ENCODE measurements around the gene HSD3B1. TPM values are rescaled to one million over a fixed set of nuclear protein-coding genes. Genes with fewer than 3 reads are reported as not detected.

The HSD3B1 gene
- polyA plus RNA-seq, 2 of the 4 experiments (the other 2 are of a cell fraction) = not detected

- POLR2A ChIA-PET = no interaction called here
- FAIRE-seq (no peak), ATAC-seq (no peak), DNase-seq (ENCODE audit: low read depth in 1 of 2, low spot score in 1 of 2) (no peak)
- H3K4me3 ChIP-seq = no peak overlapping the region
- CTCF ChIA-PET = interaction anchor here (1.6 kb wide), 1 partner anchor 65 kb away, joined by 5 read pairs; no protein-coding TSS in a partner anchor
- WGBS (ENCODE audit: missing lambda C conversion rate) = 0% methylated on average over 1 of the region's 1 CpG
- no peaks in the 10 kb centered on the region for H3K9me3 ChIP-seq
- no peak overlapping the region for H3K4me2 ChIP-seq
- no peak overlapping the region for H3K27ac ChIP-seq
- TF ChIP-seq FOSB (CRISPR knock-in tag; IDR thresholded peaks at IDR 0.05) (no peak), MYC (IDR thresholded peaks at IDR 0.05; ENCODE audit: borderline replicate concordance, low read length) (no peak), FOSL2 (IDR thresholded peaks at IDR 0.05) (no peak), FOSL2 (CRISPR knock-in tag; IDR thresholded peaks at IDR 0.05) (no peak), CBX2 (IDR thresholded peaks at IDR 0.05; ENCODE audit: borderline replicate concordance, low read depth) (no peak)
- peaks cover 5% of the 10 kb centered on the region; the same call in 1 of the 3 replicates for H3K4me1 ChIP-seq
Measured at GRCh38 chr1:119546641-119547040, 39.6 kb downstream of the HSD3B1 start.

DNA sequence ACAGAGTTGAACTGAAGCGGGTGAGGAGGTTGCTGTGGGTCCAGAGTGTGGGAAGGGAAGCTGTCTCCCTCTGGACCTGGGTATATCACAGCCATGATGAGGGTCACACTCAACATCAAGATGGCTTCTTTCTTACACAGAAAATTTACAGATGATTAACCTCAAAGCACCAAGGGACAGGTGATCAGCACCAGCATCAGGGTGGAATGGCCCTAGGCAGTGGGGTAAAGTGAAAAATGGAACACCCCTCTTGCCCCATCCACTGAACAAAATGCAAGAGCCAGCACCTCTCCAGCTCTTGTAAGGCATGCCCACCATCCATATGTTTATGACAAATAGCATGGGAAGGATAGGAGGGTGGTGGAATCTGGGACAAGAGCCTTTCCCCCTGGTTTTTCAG is 40.3 kb downstream of the HSD3B1 start:
- ChIA-PET CTCF (interaction anchor here (1.2 to 1.6 kb wide), 2 partner anchors 64 to 128 kb away, joined by 3 to 5 read pairs; no protein-coding TSS in a partner anchor), POLR2A (no interaction called here)
- Histone ChIP-seq H3K27ac (no peak overlapping the region), H3K9me3 (no peaks in the 10 kb centered on the region), H3K4me2 (no peak overlapping the region), H3K4me3 (no peak overlapping the region), H3K4me1 (no peaks in the 10 kb centered on the region)
- no peak for FAIRE-seq
- no peak for DNase-seq (ENCODE audit: low read depth in 1 of 2, low spot score in 1 of 2)
- WGBS (ENCODE audit: missing lambda C conversion rate) = 42% methylated on average over 1 of the region's 1 CpG
- ATAC-seq = no peak
- TF ChIP-seq, protein P1, sequence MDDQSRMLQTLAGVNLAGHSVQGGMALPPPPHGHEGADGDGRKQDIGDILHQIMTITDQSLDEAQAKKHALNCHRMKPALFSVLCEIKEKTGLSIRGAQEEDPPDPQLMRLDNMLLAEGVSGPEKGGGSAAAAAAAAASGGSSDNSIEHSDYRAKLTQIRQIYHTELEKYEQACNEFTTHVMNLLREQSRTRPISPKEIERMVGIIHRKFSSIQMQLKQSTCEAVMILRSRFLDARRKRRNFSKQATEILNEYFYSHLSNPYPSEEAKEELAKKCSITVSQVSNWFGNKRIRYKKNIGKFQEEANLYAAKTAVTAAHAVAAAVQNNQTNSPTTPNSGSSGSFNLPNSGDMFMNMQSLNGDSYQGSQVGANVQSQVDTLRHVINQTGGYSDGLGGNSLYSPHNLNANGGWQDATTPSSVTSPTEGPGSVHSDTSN (IDR thresholded peaks at IDR 0.05) = no peak
- TF ChIP-seq HOXB5 (CRISPR knock-in tag; IDR thresholded peaks at IDR 0.05) = no peak
- TF ChIP-seq CHD4 (IDR thresholded peaks at IDR 0.05; ENCODE audit: borderline replicate concordance) = no peak
- no peak for TF ChIP-seq SMC3 (IDR thresholded peaks at IDR 0.05)
- TF ChIP-seq KDM5A (IDR thresholded peaks at IDR 0.05) = no peak
- TF ChIP-seq SREBF2 (IDR thresholded peaks at IDR 0.05) = no peak
- TF ChIP-seq USF2 (IDR thresholded peaks at IDR 0.05) = no peak
- no peak for TF ChIP-seq ZC3H11A (IDR thresholded peaks at IDR 0.05)
- TF ChIP-seq FOSL2 (IDR thresholded peaks at IDR 0.05) = no peak
- no peak for TF ChIP-seq FOSL2 (CRISPR knock-in tag; IDR thresholded peaks at IDR 0.05)
- no peak for TF ChIP-seq KDM1A (IDR thresholded peaks at IDR 0.05; ENCODE audit: low read depth)
- TF ChIP-seq CHD2 (IDR thresholded peaks at IDR 0.05; ENCODE audit: low read length, partially characterized antibody) = no peak

GRCh38 chr1:119547805-119548204 is 40.8 kb downstream of the HSD3B1 start:
- H3K4me1 ChIP-seq = no peaks in the 10 kb centered on the region
- no peak overlapping the region for H3K4me2 ChIP-seq
- no peak for DNase-seq (ENCODE audit: low read depth in 1 of 2, low spot score in 1 of 2)
- no peak for FAIRE-seq
- ChIA-PET CTCF (interaction anchor here (1.2 to 1.4 kb wide), 2 partner anchors 108 to 127 kb away, joined by 3 to 4 read pairs; no protein-coding TSS in a partner anchor), POLR2A (no interaction called here)
- 74% methylated on average over 6 of the region's 7 CpGs for WGBS (ENCODE audit: missing lambda C conversion rate)
- no peaks in the 10 kb centered on the region for H3K9me3 ChIP-seq
- H3K4me3 ChIP-seq = no peak overlapping the region
- ATAC-seq = no peak
- no peak for TF ChIP-seq CEBPB (IDR thresholded peaks at IDR 0.05)
- TF ChIP-seq HOXA7 (CRISPR knock-in tag; IDR thresholded peaks at IDR 0.05) = no peak
- no peak for TF ChIP-seq ZC3H11A (IDR thresholded peaks at IDR 0.05)
- no peak for TF ChIP-seq EP300 (IDR thresholded peaks at IDR 0.05)
- no peak for TF ChIP-seq HES2 (IDR thresholded peaks at IDR 0.05)
- no peak for TF ChIP-seq HEYL (CRISPR knock-in tag; IDR thresholded peaks at IDR 0.05)
- no peak for TF ChIP-seq CHD4 (IDR thresholded peaks at IDR 0.05; ENCODE audit: borderline replicate concordance)
- no peak for TF ChIP-seq NR3C1 (IDR thresholded peaks at IDR 0.05)
- no peak for TF ChIP-seq TFCP2L1 (CRISPR knock-in tag; IDR thresholded peaks at IDR 0.05)
- no peak for TF ChIP-seq TP53 (CRISPR knock-in tag; IDR thresholded peaks at IDR 0.05)
- TF ChIP-seq MYC (IDR thresholded peaks at IDR 0.05; ENCODE audit: borderline replicate concordance, low read length) = no peak
- no peak for TF ChIP-seq HOXB13 (CRISPR knock-in tag; IDR thresholded peaks at IDR 0.05; ENCODE audit: low read depth)
- no peak for TF ChIP-seq POLR2A (IDR thresholded peaks at IDR 0.05; ENCODE audit: low read length)
- TF ChIP-seq KDM5A (IDR thresholded peaks at IDR 0.05) = no peak
- no peak for TF ChIP-seq MAFK (IDR thresholded peaks at IDR 0.05; ENCODE audit: partially characterized antibody)
- TF ChIP-seq, protein P2, sequence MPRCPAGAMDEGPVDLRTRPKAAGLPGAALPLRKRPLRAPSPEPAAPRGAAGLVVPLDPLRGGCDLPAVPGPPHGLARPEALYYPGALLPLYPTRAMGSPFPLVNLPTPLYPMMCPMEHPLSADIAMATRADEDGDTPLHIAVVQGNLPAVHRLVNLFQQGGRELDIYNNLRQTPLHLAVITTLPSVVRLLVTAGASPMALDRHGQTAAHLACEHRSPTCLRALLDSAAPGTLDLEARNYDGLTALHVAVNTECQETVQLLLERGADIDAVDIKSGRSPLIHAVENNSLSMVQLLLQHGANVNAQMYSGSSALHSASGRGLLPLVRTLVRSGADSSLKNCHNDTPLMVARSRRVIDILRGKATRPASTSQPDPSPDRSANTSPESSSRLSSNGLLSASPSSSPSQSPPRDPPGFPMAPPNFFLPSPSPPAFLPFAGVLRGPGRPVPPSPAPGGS (IDR thresholded peaks at IDR 0.05) = no peak
- no peak for TF ChIP-seq HDAC2 (IDR thresholded peaks at IDR 0.05)
- TF ChIP-seq HOXB5 (CRISPR knock-in tag; IDR thresholded peaks at IDR 0.05) = no peak
- TF ChIP-seq, protein P1 (IDR thresholded peaks at IDR 0.05) = no peak
- no peak overlapping the region for H3K27ac ChIP-seq

Data from A549 (cell line).